Measurements from ENCODE around the gene BBS7. TPM values are rescaled to one million over a fixed set of nuclear protein-coding genes. Genes with fewer than 3 reads are reported as not detected.

BBS7 gene
- total RNA-seq, 1 experiment from 2014 or later: 20.3 TPM

- Histone ChIP-seq H3K4me1 (replicated peaks; ENCODE audit: insufficient read depth) (peaks cover 18% of the 10 kb centered on the region), H4K20me1 (ENCODE audit: insufficient read depth) (peaks cover 3% of the 10 kb centered on the region; the same call in 1 of the 2 replicates), H3K9me2 (ENCODE audit: insufficient read depth) (no peaks in the 10 kb centered on the region), H3K9me3 (ENCODE audit: insufficient read depth, low read depth) (no peaks in the 10 kb centered on the region), H3K4me2 (no peak overlapping the region), H2AFZ (no peak overlapping the region), H3K79me2 (ENCODE audit: low read depth) (peaks cover 29% of the 10 kb centered on the region), H3K27ac (peak overlapping the region; percentile 3; the same call in 1 of the 2 replicates), H3K4me3 (no peak overlapping the region), H3K27me3 (ENCODE audit: insufficient read depth, low read depth) (no peaks in the 10 kb centered on the region), H3F3A (ENCODE audit: insufficient read depth, low read depth) (peaks cover 64% of the 10 kb centered on the region), H3K36me3 (ENCODE audit: low read depth) (peaks cover 61% of the 10 kb centered on the region)
- TF ChIP-seq EZH2 (IDR thresholded peaks at IDR 0.05; ENCODE audit: low read depth) (no peak), CTCF (conservative IDR thresholded peaks at IDR 0.05) (no peak)
- no TSS peak for BruUV-seq (replicated peaks)
- DNase-seq: no peak
- POLR2A ChIA-PET (ENCODE audit: unreplicated experiment): no interaction called here
- intact Hi-C loops (cut with micrococcal nuclease; ENCODE audit: unreplicated experiment): no loop called here
- CTCF ChIA-PET: no interaction called here
These were observed 52.6 kb downstream of the BBS7 start for GRCh38 chr4:121817701-121818100.

- Histone ChIP-seq H3K4me2 (no peak overlapping the region), H3K9me2 (ENCODE audit: insufficient read depth) (no peaks in the 10 kb centered on the region), H3K9me3 (ENCODE audit: insufficient read depth, low read depth) (no peaks in the 10 kb centered on the region), H3K4me3 (no peak overlapping the region), H4K20me1 (ENCODE audit: insufficient read depth) (peaks cover 3% of the 10 kb centered on the region; the same call in 1 of the 2 replicates), H3F3A (ENCODE audit: insufficient read depth, low read depth) (peaks cover 71% of the 10 kb centered on the region), H3K79me2 (ENCODE audit: low read depth) (peaks cover 22% of the 10 kb centered on the region), H3K27ac (peak overlapping the region; percentile 3; the same call in 1 of the 2 replicates), H3K36me3 (ENCODE audit: low read depth) (peaks cover 59% of the 10 kb centered on the region), H3K4me1 (replicated peaks; ENCODE audit: insufficient read depth) (peaks cover 12% of the 10 kb centered on the region), H3K27me3 (ENCODE audit: insufficient read depth, low read depth) (no peaks in the 10 kb centered on the region), H2AFZ (no peak overlapping the region)
- ChIA-PET POLR2A (ENCODE audit: unreplicated experiment) (no interaction called here), CTCF (no interaction called here)
- DNase-seq: no peak
- intact Hi-C loops (cut with micrococcal nuclease; ENCODE audit: unreplicated experiment): no loop called here
- no TSS peak for BruUV-seq (replicated peaks)
- TF ChIP-seq CTCF (conservative IDR thresholded peaks at IDR 0.05): no peak
- no peak for TF ChIP-seq EZH2 (IDR thresholded peaks at IDR 0.05; ENCODE audit: low read depth)
These were observed 53.3 kb downstream of the BBS7 start for GRCh38 chr4:121817006-121817405.

- H3K9me2 ChIP-seq (ENCODE audit: insufficient read depth): no peaks in the 10 kb centered on the region
- BruUV-seq (replicated peaks): no TSS peak
- H3F3A ChIP-seq (ENCODE audit: insufficient read depth, low read depth): peaks cover 65% of the 10 kb centered on the region
- POLR2A ChIA-PET (ENCODE audit: unreplicated experiment): no interaction called here
- H3K4me2 ChIP-seq: no peak overlapping the region
- no peaks in the 10 kb centered on the region for H3K4me1 ChIP-seq (replicated peaks; ENCODE audit: insufficient read depth)
- no peak for DNase-seq
- H3K27ac ChIP-seq: no peak overlapping the region
- no peaks in the 10 kb centered on the region; the same call in 1 of the 2 replicates for H3K79me2 ChIP-seq (ENCODE audit: low read depth)
- TF ChIP-seq CTCF (conservative IDR thresholded peaks at IDR 0.05): no peak
- TF ChIP-seq EZH2 (IDR thresholded peaks at IDR 0.05; ENCODE audit: low read depth): no peak
- H3K27me3 ChIP-seq (ENCODE audit: insufficient read depth, low read depth): no peaks in the 10 kb centered on the region
- no peaks in the 10 kb centered on the region for H3K9me3 ChIP-seq (ENCODE audit: insufficient read depth, low read depth)
- CTCF ChIA-PET: no interaction called here
- H4K20me1 ChIP-seq (ENCODE audit: insufficient read depth): no peaks in the 10 kb centered on the region
- no peak overlapping the region for H2AFZ ChIP-seq
- peaks cover 45% of the 10 kb centered on the region for H3K36me3 ChIP-seq (ENCODE audit: low read depth)
- no peak overlapping the region for H3K4me3 ChIP-seq
- intact Hi-C loops (cut with micrococcal nuclease; ENCODE audit: unreplicated experiment): no loop called here
These were observed 55.5 kb downstream of the BBS7 start for GRCh38 chr4:121814756-121815155.

Measured in PC-9 (cell line).